Keratinocyte (primary cell): ENCODE measurements around the gene ARRDC2.

Experiments
- EZH2 ChIP-seq: IDR thresholded peaks from one replicate; pipeline ENCODE4 v1.6.1; 2012; ENCODE audit warnings: inconsistent platforms, mild to moderate bottlenecking, low read length, moderate library complexity
- TF ChIP-seq, protein P1 (sequence below), 3 experiments: IDR thresholded peaks in 1 of 3; conservative IDR thresholded peaks in 1 of 3; optimal IDR thresholded peaks in 1 of 3; 2 replicates in 2 of 3; 3 replicates in 1 of 3; pipeline versions ENCODE3 to v1.5.1; 2011; ENCODE audit warnings: low read length in 3 of 3, mild to moderate bottlenecking in 3 of 3, moderate library complexity in 2 of 3, control low read depth in 1 of 3, inconsistent platforms in 1 of 3; ENCODE audit not compliant: insufficient read depth in 2 of 3; ENCODE audit errors: extremely low read depth in 1 of 3

DNA sequence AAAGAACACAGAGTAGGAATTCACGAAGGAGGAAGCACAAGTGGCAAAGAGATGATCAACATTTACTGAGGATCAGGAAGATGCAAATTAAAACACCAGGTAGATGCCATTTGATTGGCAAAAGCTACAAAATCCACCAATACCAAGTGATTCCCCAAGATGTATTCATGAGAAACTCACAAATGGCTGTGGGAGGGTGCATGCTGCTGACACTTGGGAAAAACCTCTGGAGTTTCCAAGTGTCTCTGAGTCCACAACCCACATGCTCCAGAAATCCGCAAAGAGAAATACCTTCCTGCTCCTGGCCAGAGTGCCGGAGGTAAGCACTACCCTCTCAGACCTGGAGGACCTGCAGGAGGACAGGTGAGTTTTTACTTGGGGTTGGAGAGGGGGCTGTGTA lies 35.7 kb downstream of the ARRDC2 start:
- TF ChIP-seq, protein P1, sequence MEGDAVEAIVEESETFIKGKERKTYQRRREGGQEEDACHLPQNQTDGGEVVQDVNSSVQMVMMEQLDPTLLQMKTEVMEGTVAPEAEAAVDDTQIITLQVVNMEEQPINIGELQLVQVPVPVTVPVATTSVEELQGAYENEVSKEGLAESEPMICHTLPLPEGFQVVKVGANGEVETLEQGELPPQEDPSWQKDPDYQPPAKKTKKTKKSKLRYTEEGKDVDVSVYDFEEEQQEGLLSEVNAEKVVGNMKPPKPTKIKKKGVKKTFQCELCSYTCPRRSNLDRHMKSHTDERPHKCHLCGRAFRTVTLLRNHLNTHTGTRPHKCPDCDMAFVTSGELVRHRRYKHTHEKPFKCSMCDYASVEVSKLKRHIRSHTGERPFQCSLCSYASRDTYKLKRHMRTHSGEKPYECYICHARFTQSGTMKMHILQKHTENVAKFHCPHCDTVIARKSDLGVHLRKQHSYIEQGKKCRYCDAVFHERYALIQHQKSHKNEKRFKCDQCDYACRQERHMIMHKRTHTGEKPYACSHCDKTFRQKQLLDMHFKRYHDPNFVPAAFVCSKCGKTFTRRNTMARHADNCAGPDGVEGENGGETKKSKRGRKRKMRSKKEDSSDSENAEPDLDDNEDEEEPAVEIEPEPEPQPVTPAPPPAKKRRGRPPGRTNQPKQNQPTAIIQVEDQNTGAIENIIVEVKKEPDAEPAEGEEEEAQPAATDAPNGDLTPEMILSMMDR (optimal IDR thresholded peaks at IDR 0.05 in 1 of 3, IDR thresholded peaks at IDR 0.05 in 1 of 3, conservative IDR thresholded peaks at IDR 0.05 in 1 of 3; ENCODE audit: extremely low read depth in 1 of 3, insufficient read depth in 2 of 3, low read length in 3 of 3) = no peak
- TF ChIP-seq EZH2 = no peak
